ENCODE results near the gene CCDC17.
A peak's percentile ranks its signal among the peaks of the same experiment; 100 is the strongest.

CCDC17 gene

GRCh38 chr1:45623972-45624371 is at the start of gene CCDC17:
Gene CCDC17, minus strand, starts transcription at chr1:45624054. Its CDS starts 145 bp downstream, at chr1:45623909.
- DNase-seq (ENCODE audit: low read depth, low spot score): no peak

GRCh38 chr1:45669859-45670655 is 46.2 kb upstream of the CCDC17 start:
- no peak for DNase-seq (ENCODE audit: low read depth, low spot score)

GRCh38 chr1:45669379-45669778 is 45.5 kb upstream of the CCDC17 start:
- DNase-seq (ENCODE audit: low read depth, low spot score): no peak

- no peak for DNase-seq (ENCODE audit: low read depth, low spot score)
These were observed 44.7 kb upstream of the CCDC17 start for GRCh38 chr1:45668526-45668925.

GRCh38 chr1:45667321-45668111 is 43.7 kb upstream of the CCDC17 start:
- no peak for DNase-seq (ENCODE audit: low read depth, low spot score)

GRCh38 chr1:45666836-45667235 is 43.0 kb upstream of the CCDC17 start:
- no peak for DNase-seq (ENCODE audit: low read depth, low spot score)

GRCh38 chr1:45660336-45660735 is 36.5 kb upstream of the CCDC17 start:
- DNase-seq (ENCODE audit: low read depth, low spot score): no peak

- no peak for DNase-seq (ENCODE audit: low read depth, low spot score)
These were observed 35.4 kb upstream of the CCDC17 start for GRCh38 chr1:45659222-45659621.

GRCh38 chr1:45658171-45658570 is 34.3 kb upstream of the CCDC17 start:
- DNase-seq (ENCODE audit: low read depth, low spot score): no peak

GRCh38 chr1:45656573-45657226 is 32.8 kb upstream of the CCDC17 start:
- DNase-seq (ENCODE audit: low read depth, low spot score): no peak

GRCh38 chr1:45654540-45655280 is 30.9 kb upstream of the CCDC17 start:
- no peak for DNase-seq (ENCODE audit: low read depth, low spot score)

GRCh38 chr1:45647248-45648021 is 23.6 kb upstream of the CCDC17 start:
- peak; percentile 8 for DNase-seq (ENCODE audit: low read depth, low spot score)

- DNase-seq (ENCODE audit: low read depth, low spot score): no peak
These were observed 20.8 kb upstream of the CCDC17 start for GRCh38 chr1:45644661-45645060.

GRCh38 chr1:45643978-45644377 is 20.1 kb upstream of the CCDC17 start:
- peak; percentile 21 for DNase-seq (ENCODE audit: low read depth, low spot score)

- no peak for DNase-seq (ENCODE audit: low read depth, low spot score)
These were observed 19.5 kb upstream of the CCDC17 start for GRCh38 chr1:45643321-45643720.

- no peak for DNase-seq (ENCODE audit: low read depth, low spot score)
These were observed 16.4 kb upstream of the CCDC17 start for GRCh38 chr1:45640293-45640692.

- no peak for DNase-seq (ENCODE audit: low read depth, low spot score)
These were observed 11.4 kb upstream of the CCDC17 start for GRCh38 chr1:45635211-45635610.

GRCh38 chr1:45630429-45630828 is 6.6 kb upstream of the CCDC17 start:
- no peak for DNase-seq (ENCODE audit: low read depth, low spot score)

GRCh38 chr1:45629035-45629434 is 5.2 kb upstream of the CCDC17 start:
- no peak for DNase-seq (ENCODE audit: low read depth, low spot score)

- no peak for DNase-seq (ENCODE audit: low read depth, low spot score)
These were observed 1.1 kb downstream of the CCDC17 start for GRCh38 chr1:45622524-45623394.
